ENCODE measurements around the gene PPP1CA. TPM values are rescaled to one million over a fixed set of nuclear protein-coding genes. Genes with fewer than 3 reads are reported as not detected.

The PPP1CA gene
- total RNA-seq = 100 to 1,000 TPM; 220 to 322 TPM

DNA sequence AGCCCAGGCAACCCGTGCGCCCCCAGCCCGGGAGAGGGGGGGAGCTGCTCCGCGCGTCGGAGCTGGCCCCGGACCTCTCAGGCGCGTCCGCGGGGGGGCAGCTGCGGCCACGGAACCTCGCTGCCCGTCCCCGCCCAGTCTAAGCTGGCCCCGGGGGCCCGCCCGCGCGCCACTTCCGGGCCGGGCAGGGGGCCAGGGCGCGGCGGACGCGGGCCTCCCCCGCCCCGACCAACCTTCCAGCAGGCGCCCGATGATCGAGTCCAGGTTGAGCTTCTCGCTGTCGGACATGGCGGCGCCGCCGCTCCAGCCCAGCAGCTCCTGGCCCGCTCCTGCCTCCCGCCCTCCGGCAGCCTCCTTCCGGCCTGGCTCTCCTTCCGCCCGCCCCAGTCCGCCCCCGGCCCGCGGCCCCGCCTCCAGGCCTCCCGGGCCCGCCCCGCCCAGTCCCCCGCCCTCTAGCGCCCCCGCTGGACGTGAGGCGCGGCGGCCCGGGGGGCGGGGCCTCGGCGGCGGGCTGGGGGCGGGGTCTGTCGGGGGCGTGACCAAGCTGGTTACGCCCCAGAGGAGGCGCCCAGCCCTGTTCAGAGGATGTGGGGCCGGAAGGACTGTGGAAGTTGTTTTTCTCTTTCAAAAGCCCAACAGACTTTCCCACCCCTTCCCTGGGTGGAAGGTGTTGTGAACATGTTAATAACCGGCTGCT lies at the start of gene PPP1CA:
Gene PPP1CA (minus strand): TSS at position 364 of the 697 bp plus-strand sequence. CDS start 76 bp downstream, at position 288.
- no peaks in the 10 kb centered on the region for H3K9me3 Mint-ChIP-seq
- peaks cover 76% of the 10 kb centered on the region for H3K36me3 Mint-ChIP-seq (ENCODE audit: low read depth)
- peak within 1 kb of the TSS; percentile 98 for H3K4me3 Mint-ChIP-seq
- peaks cover 16% of the 10 kb centered on the region for H3K4me1 Mint-ChIP-seq
- H3K27me3 Mint-ChIP-seq = no peaks in the 10 kb centered on the region
- peak; percentile 76 for ATAC-seq (replicated peaks)
- peak within 1 kb of the TSS; percentile 82 for H3K27ac Mint-ChIP-seq

DNA sequence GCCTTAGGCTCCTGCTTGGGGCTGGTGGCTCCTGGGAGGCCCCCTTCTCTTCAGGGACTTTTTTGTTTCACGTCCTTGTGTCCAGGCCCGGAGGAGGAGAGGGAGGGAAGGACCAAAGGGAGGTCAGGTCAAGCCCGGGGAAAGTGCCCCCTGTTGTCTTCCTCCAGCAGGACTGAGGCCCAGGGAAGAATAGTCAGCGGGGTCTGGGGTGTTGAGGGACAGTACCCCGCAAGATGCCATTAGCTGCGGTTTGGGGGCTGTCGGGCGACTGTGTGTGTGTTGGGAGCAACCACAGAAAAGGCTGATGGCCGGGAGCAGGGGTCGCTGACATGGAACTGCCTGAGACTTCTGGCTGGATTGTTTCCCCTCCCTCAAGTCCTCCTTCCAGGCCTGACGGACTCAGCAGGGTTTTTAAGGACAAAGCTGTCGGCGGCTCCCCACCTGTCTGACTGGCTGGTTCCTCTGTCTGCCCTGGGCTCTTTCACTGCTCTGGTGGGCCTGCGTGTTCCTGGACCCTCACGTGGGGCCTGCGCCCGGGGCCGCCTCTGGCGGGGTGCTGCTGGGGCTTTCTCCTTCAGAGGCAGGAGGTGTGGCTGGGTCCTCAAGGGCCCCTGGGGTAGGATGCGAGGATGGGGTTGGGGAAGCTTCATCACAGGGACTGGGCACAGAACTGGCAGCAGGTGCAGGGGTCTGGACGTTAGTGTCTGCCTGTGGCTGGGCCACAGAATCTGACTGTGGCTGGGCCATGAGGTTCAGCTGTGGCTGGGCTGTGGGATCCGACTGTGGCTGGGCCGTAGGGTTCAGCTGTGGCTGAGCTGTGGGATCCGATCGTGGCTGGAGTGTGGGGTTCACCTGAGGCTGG lies 49.4 kb upstream of the PPP1CA start:
- Mint-ChIP-seq H3K27me3 (no peaks in the 10 kb centered on the region), H3K36me3 (ENCODE audit: low read depth) (no peaks in the 10 kb centered on the region), H3K27ac (no peak overlapping the region), H3K4me1 (peaks cover 7% of the 10 kb centered on the region), H3K9me3 (no peaks in the 10 kb centered on the region), H3K4me3 (no peak overlapping the region)
- no peak for ATAC-seq (replicated peaks)

DNA sequence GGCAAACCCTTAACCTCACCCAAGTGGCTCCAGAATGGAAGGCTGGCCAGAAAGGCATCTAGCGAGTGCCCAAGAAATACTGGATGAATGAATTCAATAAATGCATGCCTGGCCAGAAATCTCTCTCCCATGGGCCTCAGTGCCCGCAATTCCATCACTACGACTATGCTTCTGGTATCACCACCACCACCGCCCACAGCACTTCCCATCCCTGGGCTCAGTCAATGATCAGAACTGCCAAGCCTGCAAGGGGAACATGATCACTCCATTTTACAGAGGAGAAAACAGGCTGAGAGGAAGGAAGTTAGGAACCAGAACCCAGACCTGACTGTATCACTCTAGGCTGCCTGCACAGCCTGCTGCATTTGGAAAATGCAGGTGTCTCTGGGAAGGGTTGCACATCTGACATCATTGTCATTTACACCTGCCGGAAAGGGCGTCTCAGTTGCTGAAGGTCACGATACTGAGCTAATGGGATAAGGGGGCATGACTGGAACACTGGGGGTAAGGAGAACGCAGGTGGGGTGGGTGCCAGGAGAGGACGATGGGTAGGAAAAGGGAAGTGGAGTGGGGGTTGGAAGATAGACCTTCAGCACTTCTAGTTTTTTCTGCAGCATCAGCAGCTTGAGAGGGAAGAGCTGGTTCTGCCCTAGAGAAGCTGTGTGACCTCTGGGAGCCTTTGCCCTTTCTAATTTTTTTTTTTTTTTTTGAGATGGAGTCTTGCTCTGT lies 47.6 kb upstream of the PPP1CA start:
- H3K9me3 Mint-ChIP-seq = no peaks in the 10 kb centered on the region
- H3K27me3 Mint-ChIP-seq = no peaks in the 10 kb centered on the region
- H3K36me3 Mint-ChIP-seq (ENCODE audit: low read depth) = no peaks in the 10 kb centered on the region
- no peak for ATAC-seq (replicated peaks)
- no peak overlapping the region for H3K27ac Mint-ChIP-seq
- peaks cover 21% of the 10 kb centered on the region for H3K4me1 Mint-ChIP-seq
- H3K4me3 Mint-ChIP-seq = no peak overlapping the region

DNA sequence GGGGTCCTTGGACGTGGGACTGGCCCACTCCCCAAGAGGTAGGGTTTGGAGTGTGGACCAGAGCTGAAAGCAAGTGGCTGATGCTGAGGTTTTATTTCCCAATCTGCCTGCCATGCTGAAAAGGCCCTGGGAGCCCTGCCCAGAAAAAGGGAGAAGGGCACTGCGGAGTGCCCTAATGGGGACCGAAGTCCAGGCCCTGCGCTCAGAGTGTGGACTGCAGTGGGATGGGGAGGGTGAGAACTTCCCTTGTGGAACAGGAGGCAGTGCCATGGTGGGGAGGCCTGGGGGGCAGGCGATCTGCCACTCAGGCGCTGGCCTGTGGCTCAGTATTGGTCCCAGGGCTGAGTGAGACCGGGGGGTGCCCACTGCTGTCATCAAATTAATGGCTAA lies 46.6 kb upstream of the PPP1CA start:
- Mint-ChIP-seq H3K4me1 (peaks cover 21% of the 10 kb centered on the region), H3K36me3 (ENCODE audit: low read depth) (no peaks in the 10 kb centered on the region), H3K27me3 (no peaks in the 10 kb centered on the region), H3K4me3 (no peak overlapping the region), H3K27ac (no peak overlapping the region), H3K9me3 (no peaks in the 10 kb centered on the region)
- ATAC-seq (replicated peaks) = no peak

DNA sequence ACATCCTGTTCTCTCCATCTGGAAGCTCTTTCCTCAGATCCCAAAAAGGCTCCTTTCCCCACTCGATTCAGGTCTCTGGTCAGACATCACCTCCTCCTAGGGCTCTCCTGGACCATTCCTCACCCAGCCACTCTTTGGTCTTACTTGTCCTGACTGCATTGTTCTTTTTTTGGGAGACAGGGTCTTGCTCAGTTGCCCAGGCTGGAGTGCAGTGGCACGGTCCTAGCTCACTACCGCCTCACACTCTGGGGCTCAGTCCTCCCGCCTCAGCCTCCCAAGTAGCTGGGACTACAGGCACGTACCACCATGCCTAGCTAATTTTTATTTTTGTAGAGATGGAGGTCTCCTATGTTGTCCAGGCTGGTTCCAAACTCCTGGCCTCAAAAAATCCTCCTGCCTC lies 43.9 kb upstream of the PPP1CA start:
- no peaks in the 10 kb centered on the region for H3K9me3 Mint-ChIP-seq
- ATAC-seq (replicated peaks) = no peak
- H3K4me1 Mint-ChIP-seq = peaks cover 23% of the 10 kb centered on the region

DNA sequence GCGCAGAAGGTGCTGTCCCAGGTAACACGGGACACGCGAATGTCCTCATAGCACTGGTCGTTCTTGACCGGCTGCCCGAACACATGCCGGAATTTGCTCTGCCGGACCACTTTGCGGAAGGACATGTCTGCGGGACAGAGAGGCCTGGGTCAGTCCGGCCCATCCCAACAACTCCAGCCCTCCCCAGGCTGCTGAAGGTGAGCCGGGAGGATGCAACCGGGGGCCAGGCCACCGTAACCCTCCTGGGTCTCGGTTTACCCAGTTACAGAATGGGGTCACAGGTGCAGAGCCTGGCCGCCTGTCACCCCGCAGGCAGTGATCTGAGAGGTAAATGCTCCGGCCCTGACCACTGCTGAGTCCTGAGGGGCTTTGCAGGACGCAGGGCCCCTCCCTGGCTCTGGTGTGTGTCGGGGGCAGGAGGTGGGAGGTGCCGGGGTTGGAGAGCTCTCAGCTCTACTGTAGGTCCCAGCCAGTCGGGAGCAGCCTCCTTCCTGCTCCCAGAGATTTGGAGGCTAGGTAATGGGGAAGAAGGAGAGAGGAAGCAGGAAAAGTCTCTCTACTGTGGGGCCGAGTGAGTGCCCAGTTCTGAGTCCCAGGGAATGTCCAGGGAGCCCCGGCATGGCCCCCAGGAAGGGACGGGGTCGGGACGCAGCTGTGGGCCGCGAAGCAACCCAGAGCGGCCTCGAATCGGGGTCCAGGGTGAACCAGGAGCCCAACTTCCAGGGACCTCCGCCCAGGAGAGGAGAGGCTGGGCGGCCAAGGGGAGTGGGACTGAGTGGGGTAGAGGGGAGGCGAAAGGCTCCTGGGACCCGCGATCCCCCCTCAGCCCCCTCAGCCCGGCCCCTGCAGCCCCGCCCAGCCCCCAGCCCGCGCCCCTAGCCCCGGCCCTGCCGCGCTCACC lies 41.1 kb upstream of the PPP1CA start:
- Mint-ChIP-seq H3K4me1 (peaks cover 22% of the 10 kb centered on the region), H3K27me3 (no peaks in the 10 kb centered on the region), H3K36me3 (ENCODE audit: low read depth) (peaks cover 28% of the 10 kb centered on the region), H3K4me3 (peak overlapping the region; percentile 95), H3K27ac (peak overlapping the region; percentile 75), H3K9me3 (no peaks in the 10 kb centered on the region)
- ATAC-seq (replicated peaks) = no peak

More for the DNA sequence above, 43.9 kb upstream of the PPP1CA start:
- H3K27me3 Mint-ChIP-seq = no peaks in the 10 kb centered on the region
- H3K4me3 Mint-ChIP-seq = peak overlapping the region; percentile 76
- H3K27ac Mint-ChIP-seq = peak overlapping the region; percentile 88
- peaks cover under 1% of the 10 kb centered on the region for H3K36me3 Mint-ChIP-seq (ENCODE audit: low read depth)

DNA sequence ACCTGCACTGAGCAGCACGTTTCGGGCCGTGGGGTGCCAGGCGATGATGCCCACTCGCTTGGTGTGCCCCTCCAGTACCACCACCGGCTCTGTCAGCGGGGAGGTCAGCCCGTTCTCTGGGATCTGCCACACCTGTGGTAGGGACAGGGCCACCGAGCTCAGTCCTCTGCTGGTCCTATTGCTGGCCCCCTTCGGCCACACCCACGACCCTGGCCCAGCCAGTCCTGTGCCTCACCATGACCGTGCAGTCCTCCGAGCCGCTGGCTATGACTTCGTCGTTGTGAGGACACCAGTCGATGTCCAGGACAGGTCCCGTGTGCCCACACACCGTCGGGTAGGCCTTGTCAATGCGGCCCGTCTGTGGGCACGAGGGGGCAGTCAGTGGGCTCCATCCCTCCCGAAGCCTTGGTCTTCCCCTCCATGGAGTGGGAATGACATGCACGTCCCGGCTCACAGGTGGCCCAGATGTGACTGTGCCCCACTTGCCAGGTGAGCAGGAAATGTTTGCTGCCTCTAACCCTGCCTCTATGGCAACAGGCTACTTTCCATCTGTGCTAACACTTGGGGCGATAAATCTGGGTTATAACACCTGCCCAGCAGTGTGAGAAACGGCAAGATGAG lies 40.2 kb upstream of the PPP1CA start:
- Mint-ChIP-seq H3K4me1 (peaks cover 22% of the 10 kb centered on the region), H3K36me3 (ENCODE audit: low read depth) (peaks cover 37% of the 10 kb centered on the region), H3K27ac (peak overlapping the region; percentile 92), H3K4me3 (peak overlapping the region; percentile 95), H3K27me3 (no peaks in the 10 kb centered on the region), H3K9me3 (no peaks in the 10 kb centered on the region)
- no peak for ATAC-seq (replicated peaks)

DNA sequence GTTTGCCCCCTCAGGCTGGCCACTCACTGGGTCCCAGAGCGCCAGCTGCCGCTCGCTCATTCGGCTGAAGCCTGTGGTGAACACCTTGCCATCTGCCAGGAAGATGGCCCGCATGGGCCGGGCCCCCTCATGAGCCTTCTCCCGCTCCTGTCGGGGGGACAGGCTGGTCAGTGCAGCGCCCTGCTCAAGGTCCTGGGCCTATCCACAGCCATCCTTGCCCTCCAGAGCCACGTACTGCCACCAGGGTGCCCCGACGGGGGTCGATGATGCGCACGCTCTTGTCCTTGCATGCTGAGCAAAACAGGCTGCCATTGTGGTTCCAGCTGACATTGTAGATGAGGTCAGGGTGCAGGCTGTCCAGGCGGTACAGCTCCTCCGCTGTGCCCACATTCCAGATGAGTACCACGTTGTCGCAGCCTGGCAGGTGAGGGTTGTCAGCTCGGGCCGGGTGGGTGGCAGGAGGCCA lies 39.5 kb upstream of the PPP1CA start:
- Mint-ChIP-seq H3K27ac (peak overlapping the region; percentile 92), H3K4me1 (peaks cover 20% of the 10 kb centered on the region), H3K9me3 (no peaks in the 10 kb centered on the region), H3K4me3 (peak overlapping the region; percentile 95), H3K36me3 (ENCODE audit: low read depth) (peaks cover 44% of the 10 kb centered on the region), H3K27me3 (no peaks in the 10 kb centered on the region)
- no peak for ATAC-seq (replicated peaks)

DNA sequence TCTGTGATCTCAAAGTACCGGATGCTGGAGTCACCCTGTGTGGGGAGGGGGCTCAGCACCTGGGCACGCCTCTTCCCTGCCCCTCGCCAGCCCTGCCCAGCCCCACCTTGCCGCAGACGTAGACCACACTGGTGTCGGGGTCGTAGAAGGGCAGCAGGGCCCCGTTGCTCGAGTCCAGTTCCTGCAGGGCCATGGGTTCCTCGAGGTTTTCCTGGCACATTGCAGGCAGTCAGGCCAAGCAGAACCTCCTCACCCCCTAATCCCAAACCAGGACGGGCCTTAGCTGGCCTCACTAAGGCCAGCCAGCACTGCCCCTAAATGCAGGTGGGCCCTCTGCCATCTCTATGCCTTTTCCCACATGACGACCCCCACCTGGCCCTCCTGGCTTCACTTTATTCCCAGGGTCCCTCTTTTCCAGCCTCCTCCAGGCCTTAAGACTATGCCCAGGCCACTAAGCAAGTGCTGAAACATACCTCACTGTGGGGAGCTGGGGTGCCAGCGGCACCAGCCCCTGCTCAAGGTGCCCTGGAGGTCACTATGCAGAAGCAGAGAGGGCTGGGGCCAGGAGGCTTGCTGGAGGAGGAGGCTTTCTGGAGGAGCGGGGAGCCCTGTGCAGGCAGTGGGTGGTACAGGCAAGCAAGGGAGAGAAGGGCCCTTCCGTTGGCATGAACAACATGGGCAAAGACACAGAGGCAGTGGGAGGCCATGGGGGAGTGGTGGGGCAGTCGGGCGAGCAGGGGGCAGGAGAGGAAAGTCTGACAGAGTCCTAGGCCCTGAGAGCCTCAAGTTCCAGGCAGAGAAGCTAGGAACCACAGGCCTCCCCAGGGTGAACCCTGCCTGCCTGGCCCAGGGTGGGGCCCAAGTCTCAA lies 38.8 kb upstream of the PPP1CA start:
- Mint-ChIP-seq H3K4me3 (peak overlapping the region; percentile 95), H3K36me3 (ENCODE audit: low read depth) (peaks cover 51% of the 10 kb centered on the region)

DNA sequence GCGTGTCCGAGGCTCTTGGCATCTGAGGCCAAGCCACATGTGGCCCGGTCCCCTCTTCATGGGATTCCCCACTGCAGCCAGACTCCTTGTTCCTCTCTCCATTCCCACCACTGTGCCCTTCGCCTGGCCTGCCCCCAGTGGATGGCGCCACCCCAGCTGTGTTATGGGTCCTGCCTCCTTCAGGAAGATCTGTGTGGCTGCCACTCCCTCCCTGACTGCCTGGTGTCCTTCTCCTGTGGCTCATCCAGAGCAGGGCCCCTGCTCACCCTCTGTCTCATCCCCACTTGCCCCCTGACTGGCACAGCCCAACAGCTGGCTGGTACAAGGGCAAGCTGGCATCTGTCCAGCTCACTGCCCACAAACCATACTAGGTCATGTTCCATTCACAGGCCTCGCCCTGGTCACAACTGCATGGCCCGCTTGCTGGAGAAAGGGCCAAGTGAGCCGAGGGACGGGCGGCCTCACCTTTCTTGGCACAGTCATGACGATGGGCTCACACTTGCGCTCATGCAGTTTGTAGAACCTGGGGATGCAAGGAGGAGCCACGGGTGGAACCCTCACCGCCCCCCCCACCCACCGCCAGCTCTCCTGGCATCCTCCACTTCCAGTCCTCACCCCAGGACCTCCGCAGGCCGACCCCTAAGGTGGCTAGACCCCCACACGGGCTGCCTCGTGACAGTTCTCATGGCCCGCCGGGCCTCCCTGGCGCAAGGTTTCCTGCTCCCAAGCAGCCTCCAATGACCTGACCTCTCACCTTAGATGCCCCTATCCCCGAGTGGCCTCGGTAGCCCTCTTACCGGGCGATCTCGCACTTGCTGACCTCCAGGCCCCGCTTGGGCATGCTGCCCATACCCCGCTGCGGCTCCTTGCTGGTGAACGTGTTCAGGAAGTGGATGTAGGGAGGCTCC lies 37.9 kb upstream of the PPP1CA start:
- Mint-ChIP-seq H3K36me3 (ENCODE audit: low read depth) (peaks cover 60% of the 10 kb centered on the region), H3K27me3 (no peaks in the 10 kb centered on the region), H3K9me3 (no peaks in the 10 kb centered on the region), H3K4me1 (peaks cover 5% of the 10 kb centered on the region), H3K4me3 (peak overlapping the region; percentile 95), H3K27ac (peak overlapping the region; percentile 92)
- peak; percentile 22 for ATAC-seq (replicated peaks)

More for the DNA sequence above, 38.8 kb upstream of the PPP1CA start:
- no peaks in the 10 kb centered on the region for H3K9me3 Mint-ChIP-seq
- peak overlapping the region; percentile 92 for H3K27ac Mint-ChIP-seq
- H3K4me1 Mint-ChIP-seq = peaks cover 13% of the 10 kb centered on the region
- ATAC-seq (replicated peaks) = no peak
- H3K27me3 Mint-ChIP-seq = no peaks in the 10 kb centered on the region

DNA sequence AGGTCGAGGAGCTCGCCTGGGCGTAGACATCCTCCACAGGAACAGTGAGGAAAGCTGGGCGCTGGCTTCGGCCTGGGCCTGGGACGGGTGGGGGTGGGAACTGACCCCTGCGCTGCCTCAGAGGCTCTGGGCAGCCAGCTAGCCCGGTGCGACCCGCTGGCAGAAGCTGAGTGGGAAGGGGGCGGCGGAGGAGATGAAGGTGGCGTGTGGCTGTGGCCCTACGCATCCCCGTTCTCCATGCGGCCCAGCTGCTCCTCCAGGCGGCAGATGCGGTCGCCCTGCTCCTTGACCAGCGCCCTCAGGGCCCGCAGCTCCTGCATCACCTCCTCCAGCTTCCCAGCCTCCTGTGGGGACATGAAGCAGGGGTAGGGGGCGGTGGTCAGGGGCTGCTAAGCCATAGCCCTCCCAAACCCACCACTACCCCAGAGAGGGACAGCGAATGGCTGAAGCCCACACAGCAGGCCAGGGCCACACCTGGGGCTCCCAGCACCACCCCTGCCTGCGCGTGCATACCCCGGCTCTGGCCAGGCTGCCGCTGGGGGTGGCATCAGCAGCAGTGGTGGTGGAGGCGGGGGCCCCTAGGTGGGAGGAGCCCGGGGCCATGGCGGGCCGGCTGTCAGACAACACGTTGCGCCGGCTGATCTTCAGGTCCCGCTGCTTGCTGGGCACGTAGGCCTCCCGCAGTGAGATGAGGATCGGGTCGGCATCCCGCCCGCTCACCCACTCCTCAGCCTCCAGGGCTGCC lies 36.7 kb upstream of the PPP1CA start:
- Mint-ChIP-seq H3K27me3 (no peaks in the 10 kb centered on the region), H3K9me3 (no peaks in the 10 kb centered on the region), H3K4me1 (peaks cover 5% of the 10 kb centered on the region), H3K4me3 (peak overlapping the region; percentile 95), H3K36me3 (ENCODE audit: low read depth) (peaks cover 70% of the 10 kb centered on the region), H3K27ac (peak overlapping the region; percentile 92)
- ATAC-seq (replicated peaks) = peak; percentile 59
